ENCODE results near the gene BLOC1S1. TPM values are rescaled to one million over a fixed set of nuclear protein-coding genes. Genes with fewer than 3 reads are reported as not detected.

The BLOC1S1 gene
- total RNA-seq, 4 donors from 2014 or later: 159 to 253 (median 196) TPM

- H3K9me3 ChIP-seq: no peaks in the 10 kb centered on the region
- H3K4me3 ChIP-seq: peak overlapping the region in 1 of 4 donors; percentile 19
- intact Hi-C loops (cut with DNase I): loop anchor here (5.0 kb wide), 1 partner anchor 55 kb away; no protein-coding TSS in a partner anchor
- no peak for TF ChIP-seq POLR2AphosphoS5 (IDR thresholded peaks at IDR 0.05)
- TF ChIP-seq CTCF (IDR thresholded peaks at IDR 0.05): no peak
- no peak for TF ChIP-seq EP300 (IDR thresholded peaks at IDR 0.05)
- no peak for TF ChIP-seq POLR2A (IDR thresholded peaks at IDR 0.05; ENCODE audit: low read depth)
- peak overlapping the region in 1 of 4 donors; percentile 56 for H3K27ac ChIP-seq (replicated peaks in 1 of 4)
- H3K27me3 ChIP-seq: no peaks in the 10 kb centered on the region
- H3K36me3 ChIP-seq: peaks cover 8 to 28% (median 19%) of the 10 kb centered on the region in 4 donors
- 87% methylated on average over 12 of the region's 13 CpGs for WGBS
- H3K4me1 ChIP-seq: peaks cover 10 to 16% (median 14%) of the 10 kb centered on the region in 4 donors
- no peak for DNase-seq (ENCODE audit: extremely low spot score)
These were observed 33.6 kb upstream of the BLOC1S1 start for GRCh38 chr12:55682087-55682796.

- peaks cover 10 to 16% (median 14%) of the 10 kb centered on the region in 4 donors for H3K4me1 ChIP-seq
- intact Hi-C loops (cut with DNase I): loop anchor here (5.0 kb wide), 1 partner anchor 54 kb away; no protein-coding TSS in a partner anchor
- no peak overlapping the region for H3K27ac ChIP-seq (replicated peaks in 1 of 4)
- H3K27me3 ChIP-seq: no peaks in the 10 kb centered on the region
- no peak for DNase-seq (ENCODE audit: extremely low spot score)
- peaks cover 22 to 42% (median 33%) of the 10 kb centered on the region in 4 donors for H3K36me3 ChIP-seq
- H3K9me3 ChIP-seq: no peaks in the 10 kb centered on the region
- WGBS: 92% methylated on average over 7 of the region's 7 CpGs
- H3K4me3 ChIP-seq: no peak overlapping the region
- TF ChIP-seq POLR2AphosphoS5 (IDR thresholded peaks at IDR 0.05) (peak in 1 of 2 donors; percentile 6), POLR2A (IDR thresholded peaks at IDR 0.05; ENCODE audit: low read depth) (no peak)
These were observed 32.2 kb upstream of the BLOC1S1 start for GRCh38 chr12:55683676-55684075.

- 90% methylated on average over 20 of the region's 20 CpGs for WGBS
- intact Hi-C loops (cut with DNase I): loop anchor here (5.0 kb wide), 1 partner anchor 52 kb away; no protein-coding TSS in a partner anchor
- H3K27ac ChIP-seq (replicated peaks in 1 of 4): no peak overlapping the region
These were observed 31.0 kb upstream of the BLOC1S1 start for GRCh38 chr12:55684761-55685370.

GRCh38 chr12:55685671-55686070 is 30.2 kb upstream of the BLOC1S1 start:
- Histone ChIP-seq H3K27ac (replicated peaks in 1 of 4) (no peak overlapping the region), H3K27me3 (no peaks in the 10 kb centered on the region), H3K36me3 (peaks cover 27 to 51% (median 39%) of the 10 kb centered on the region in 4 donors), H3K4me3 (no peak overlapping the region), H3K4me1 (peaks cover 10 to 16% (median 14%) of the 10 kb centered on the region in 4 donors), H3K9me3 (no peaks in the 10 kb centered on the region)
- intact Hi-C loops (cut with DNase I): no loop called here
- DNase-seq (ENCODE audit: extremely low spot score): no peak
- TF ChIP-seq CTCF (IDR thresholded peaks at IDR 0.05) (no peak), POLR2A (IDR thresholded peaks at IDR 0.05; ENCODE audit: low read depth) (no peak), EP300 (IDR thresholded peaks at IDR 0.05) (no peak), POLR2AphosphoS5 (IDR thresholded peaks at IDR 0.05) (no peak)
- WGBS: 91% methylated on average over 5 of the region's 5 CpGs

More at GRCh38 chr12:55684761-55685370, 31.0 kb upstream of the BLOC1S1 start:
- Histone ChIP-seq H3K4me3 (no peak overlapping the region), H3K27me3 (no peaks in the 10 kb centered on the region), H3K36me3 (peaks cover 27 to 51% (median 39%) of the 10 kb centered on the region in 4 donors), H3K9me3 (no peaks in the 10 kb centered on the region), H3K4me1 (peaks cover 10 to 16% (median 14%) of the 10 kb centered on the region in 4 donors)
- no peak for DNase-seq (ENCODE audit: extremely low spot score)
- no peak for TF ChIP-seq EP300 (IDR thresholded peaks at IDR 0.05)
- no peak for TF ChIP-seq CTCF (IDR thresholded peaks at IDR 0.05)
- no peak for TF ChIP-seq POLR2A (IDR thresholded peaks at IDR 0.05; ENCODE audit: low read depth)
- TF ChIP-seq POLR2AphosphoS5 (IDR thresholded peaks at IDR 0.05): peak in 1 of 2 donors; percentile 9

Data from esophagus muscularis mucosa (tissue), 4 donors.